Measurements from ENCODE around the gene EPHA3.

EPHA3 gene

GRCh38 chr3:89364314-89364713 is 256.9 kb downstream of the EPHA3 start:
- no peaks in the 10 kb centered on the region for H3K36me3 ChIP-seq (ENCODE audit: insufficient read depth, low read length)
- H3K4me1 ChIP-seq (ENCODE audit: insufficient read depth, low read length): no peaks in the 10 kb centered on the region
- no peak overlapping the region for H3K4me3 ChIP-seq (ENCODE audit: low read depth in 1 of 2, low read length in 2 of 2)
- no peaks in the 10 kb centered on the region for H3K9me3 ChIP-seq (ENCODE audit: low read length)
- H3K27me3 ChIP-seq (ENCODE audit: control insufficient read depth in 1 of 2, insufficient read depth in 2 of 2, low read length in 2 of 2): no peaks in the 10 kb centered on the region
- no peak overlapping the region for H3K9ac ChIP-seq (ENCODE audit: low read length)
- H3K27ac ChIP-seq (ENCODE audit: low read depth, low read length): no peak overlapping the region

- no peak overlapping the region for H3K9ac ChIP-seq (ENCODE audit: low read length)
Measured at GRCh38 chr3:89367166-89367565, 259.7 kb downstream of the EPHA3 start.

GRCh38 chr3:89368846-89369245 is 261.4 kb downstream of the EPHA3 start:
- H3K9ac ChIP-seq (ENCODE audit: low read length): no peak overlapping the region

More at GRCh38 chr3:89367166-89367565, 259.7 kb downstream of the EPHA3 start:
- no peak overlapping the region for H3K4me3 ChIP-seq (ENCODE audit: low read depth in 1 of 2, low read length in 2 of 2)
- H3K4me1 ChIP-seq (ENCODE audit: insufficient read depth, low read length): no peaks in the 10 kb centered on the region
- H3K9me3 ChIP-seq (ENCODE audit: low read length): no peaks in the 10 kb centered on the region
- no peak overlapping the region for H3K27ac ChIP-seq (ENCODE audit: low read depth, low read length)
- no peaks in the 10 kb centered on the region for H3K27me3 ChIP-seq (ENCODE audit: control insufficient read depth in 1 of 2, insufficient read depth in 2 of 2, low read length in 2 of 2)
- H3K36me3 ChIP-seq (ENCODE audit: insufficient read depth, low read length): no peaks in the 10 kb centered on the region

DNA sequence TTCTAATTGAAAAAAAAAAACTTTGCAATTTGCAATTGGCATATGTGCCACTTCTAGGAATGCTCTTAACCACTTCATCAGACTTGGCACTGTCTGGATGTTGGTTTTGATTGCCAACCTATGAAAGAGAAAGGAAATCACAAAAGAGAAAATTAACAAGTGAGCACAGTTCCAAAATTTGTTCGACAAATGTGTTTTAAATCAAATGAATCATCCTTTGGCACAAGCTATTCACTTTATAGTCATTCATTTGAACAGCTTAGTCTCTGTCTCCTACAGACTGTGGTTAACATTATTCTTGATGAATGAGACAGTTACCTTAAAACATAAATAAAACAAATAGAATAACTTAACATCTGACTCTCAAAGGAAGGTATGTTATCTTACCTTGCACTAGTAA is 265.0 kb downstream of the EPHA3 start:
- H3K4me1 ChIP-seq (ENCODE audit: insufficient read depth, low read length): no peaks in the 10 kb centered on the region
- H3K9me3 ChIP-seq (ENCODE audit: low read length): no peaks in the 10 kb centered on the region
- H3K4me3 ChIP-seq (ENCODE audit: low read depth in 1 of 2, low read length in 2 of 2): no peak overlapping the region
- H3K9ac ChIP-seq (ENCODE audit: low read length): no peak overlapping the region
- H3K27me3 ChIP-seq (ENCODE audit: control insufficient read depth in 1 of 2, insufficient read depth in 2 of 2, low read length in 2 of 2): no peaks in the 10 kb centered on the region
- H3K27ac ChIP-seq (ENCODE audit: low read depth, low read length): no peak overlapping the region
- no peaks in the 10 kb centered on the region for H3K36me3 ChIP-seq (ENCODE audit: insufficient read depth, low read length)

More at GRCh38 chr3:89368846-89369245, 261.4 kb downstream of the EPHA3 start:
- Histone ChIP-seq H3K4me3 (ENCODE audit: low read depth in 1 of 2, low read length in 2 of 2) (no peak overlapping the region), H3K4me1 (ENCODE audit: insufficient read depth, low read length) (no peaks in the 10 kb centered on the region), H3K9me3 (ENCODE audit: low read length) (no peaks in the 10 kb centered on the region), H3K27ac (ENCODE audit: low read depth, low read length) (no peak overlapping the region), H3K27me3 (ENCODE audit: control insufficient read depth in 1 of 2, insufficient read depth in 2 of 2, low read length in 2 of 2) (no peaks in the 10 kb centered on the region), H3K36me3 (ENCODE audit: insufficient read depth, low read length) (no peaks in the 10 kb centered on the region)

- Histone ChIP-seq H3K4me3 (ENCODE audit: low read depth in 1 of 2, low read length in 2 of 2) (no peak overlapping the region), H3K4me1 (ENCODE audit: insufficient read depth, low read length) (no peaks in the 10 kb centered on the region), H3K9me3 (ENCODE audit: low read length) (no peaks in the 10 kb centered on the region), H3K27ac (ENCODE audit: low read depth, low read length) (no peak overlapping the region), H3K27me3 (ENCODE audit: control insufficient read depth in 1 of 2, insufficient read depth in 2 of 2, low read length in 2 of 2) (no peaks in the 10 kb centered on the region), H3K9ac (ENCODE audit: low read length) (no peak overlapping the region), H3K36me3 (ENCODE audit: insufficient read depth, low read length) (no peaks in the 10 kb centered on the region)
Measured at GRCh38 chr3:89373434-89373833, 266.0 kb downstream of the EPHA3 start.

DNA sequence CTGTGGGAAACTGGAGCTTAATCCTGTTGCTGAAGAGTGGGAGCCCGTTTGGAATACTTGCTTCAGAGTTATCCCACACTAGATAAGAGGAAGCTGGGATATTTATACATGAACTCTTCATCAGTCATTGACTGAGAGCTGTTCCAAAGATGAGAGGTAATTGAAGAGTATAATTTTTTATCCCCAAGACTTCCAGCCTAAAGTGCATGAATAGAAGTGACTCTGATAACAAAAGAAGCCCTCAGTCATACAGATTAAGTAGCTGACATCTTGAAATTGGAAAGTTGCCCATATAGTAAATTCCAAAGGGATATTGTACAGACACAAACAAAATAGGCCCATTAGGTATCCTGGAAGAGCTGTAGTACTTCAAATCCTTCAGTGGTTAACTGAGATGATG is 268.0 kb downstream of the EPHA3 start:
- Histone ChIP-seq H3K36me3 (ENCODE audit: insufficient read depth, low read length) (no peaks in the 10 kb centered on the region), H3K4me3 (ENCODE audit: low read depth in 1 of 2, low read length in 2 of 2) (no peak overlapping the region), H3K9ac (ENCODE audit: low read length) (no peak overlapping the region), H3K27me3 (ENCODE audit: control insufficient read depth in 1 of 2, insufficient read depth in 2 of 2, low read length in 2 of 2) (no peaks in the 10 kb centered on the region), H3K9me3 (ENCODE audit: low read length) (no peaks in the 10 kb centered on the region), H3K27ac (ENCODE audit: low read depth, low read length) (no peak overlapping the region), H3K4me1 (ENCODE audit: insufficient read depth, low read length) (no peaks in the 10 kb centered on the region)

DNA sequence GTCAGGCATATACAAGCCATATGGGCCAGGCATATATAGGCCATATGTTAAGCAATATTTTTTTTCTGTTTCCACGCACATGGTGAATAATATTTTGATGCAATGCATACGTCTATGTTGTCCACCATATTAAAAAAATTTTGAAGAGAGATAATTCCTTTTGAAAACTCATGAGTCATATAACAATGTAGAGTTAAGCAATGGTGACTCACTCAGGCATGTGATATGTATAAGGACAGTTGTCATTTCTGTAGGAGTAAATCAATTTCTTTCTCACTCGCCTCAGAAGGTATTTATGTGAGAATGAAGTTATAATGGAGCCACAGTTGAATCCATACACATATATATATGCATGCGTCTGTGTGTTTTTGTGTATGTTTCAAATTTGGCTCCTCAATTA is 272.6 kb downstream of the EPHA3 start:
- Histone ChIP-seq H3K9ac (ENCODE audit: low read length) (no peak overlapping the region), H3K36me3 (ENCODE audit: insufficient read depth, low read length) (no peaks in the 10 kb centered on the region), H3K4me1 (ENCODE audit: insufficient read depth, low read length) (no peaks in the 10 kb centered on the region), H3K27me3 (ENCODE audit: control insufficient read depth in 1 of 2, insufficient read depth in 2 of 2, low read length in 2 of 2) (no peaks in the 10 kb centered on the region), H3K27ac (ENCODE audit: low read depth, low read length) (no peak overlapping the region), H3K4me3 (ENCODE audit: low read depth in 1 of 2, low read length in 2 of 2) (no peak overlapping the region), H3K9me3 (ENCODE audit: low read length) (no peaks in the 10 kb centered on the region)

GRCh38 chr3:89392991-89393390 is 285.6 kb downstream of the EPHA3 start:
- Histone ChIP-seq H3K9me3 (ENCODE audit: low read length) (no peaks in the 10 kb centered on the region), H3K4me1 (ENCODE audit: insufficient read depth, low read length) (no peaks in the 10 kb centered on the region), H3K4me3 (ENCODE audit: low read depth in 1 of 2, low read length in 2 of 2) (no peak overlapping the region), H3K9ac (ENCODE audit: low read length) (no peak overlapping the region), H3K27me3 (ENCODE audit: control insufficient read depth in 1 of 2, insufficient read depth in 2 of 2, low read length in 2 of 2) (no peaks in the 10 kb centered on the region), H3K27ac (ENCODE audit: low read depth, low read length) (no peak overlapping the region), H3K36me3 (ENCODE audit: insufficient read depth, low read length) (no peaks in the 10 kb centered on the region)

- no peaks in the 10 kb centered on the region for H3K4me1 ChIP-seq (ENCODE audit: insufficient read depth, low read length)
- no peaks in the 10 kb centered on the region for H3K27me3 ChIP-seq (ENCODE audit: control insufficient read depth in 1 of 2, insufficient read depth in 2 of 2, low read length in 2 of 2)
- no peak overlapping the region for H3K27ac ChIP-seq (ENCODE audit: low read depth, low read length)
- no peaks in the 10 kb centered on the region for H3K9me3 ChIP-seq (ENCODE audit: low read length)
- no peaks in the 10 kb centered on the region for H3K36me3 ChIP-seq (ENCODE audit: insufficient read depth, low read length)
- H3K4me3 ChIP-seq (ENCODE audit: low read depth in 1 of 2, low read length in 2 of 2): no peak overlapping the region
- H3K9ac ChIP-seq (ENCODE audit: low read length): no peak overlapping the region
Measured at GRCh38 chr3:89395456-89395855, 288.0 kb downstream of the EPHA3 start.

- H3K9ac ChIP-seq (ENCODE audit: low read length): no peak overlapping the region
- H3K27ac ChIP-seq (ENCODE audit: low read depth, low read length): no peak overlapping the region
- no peaks in the 10 kb centered on the region for H3K4me1 ChIP-seq (ENCODE audit: insufficient read depth, low read length)
- H3K27me3 ChIP-seq (ENCODE audit: control insufficient read depth in 1 of 2, insufficient read depth in 2 of 2, low read length in 2 of 2): no peaks in the 10 kb centered on the region
- H3K9me3 ChIP-seq (ENCODE audit: low read length): no peaks in the 10 kb centered on the region
- no peaks in the 10 kb centered on the region for H3K36me3 ChIP-seq (ENCODE audit: insufficient read depth, low read length)
- no peak overlapping the region for H3K4me3 ChIP-seq (ENCODE audit: low read depth in 1 of 2, low read length in 2 of 2)
Measured at GRCh38 chr3:89395996-89396395, 288.6 kb downstream of the EPHA3 start.

GRCh38 chr3:89402051-89402450 is 294.6 kb downstream of the EPHA3 start:
- H3K27me3 ChIP-seq (ENCODE audit: control insufficient read depth in 1 of 2, insufficient read depth in 2 of 2, low read length in 2 of 2): no peaks in the 10 kb centered on the region
- H3K9ac ChIP-seq (ENCODE audit: low read length): no peak overlapping the region
- H3K27ac ChIP-seq (ENCODE audit: low read depth, low read length): no peak overlapping the region
- no peak overlapping the region for H3K4me3 ChIP-seq (ENCODE audit: low read depth in 1 of 2, low read length in 2 of 2)
- H3K36me3 ChIP-seq (ENCODE audit: insufficient read depth, low read length): no peaks in the 10 kb centered on the region
- no peaks in the 10 kb centered on the region for H3K4me1 ChIP-seq (ENCODE audit: insufficient read depth, low read length)
- H3K9me3 ChIP-seq (ENCODE audit: low read length): no peaks in the 10 kb centered on the region

- Histone ChIP-seq H3K4me3 (ENCODE audit: low read depth in 1 of 2, low read length in 2 of 2) (no peak overlapping the region), H3K36me3 (ENCODE audit: insufficient read depth, low read length) (no peaks in the 10 kb centered on the region), H3K27me3 (ENCODE audit: control insufficient read depth in 1 of 2, insufficient read depth in 2 of 2, low read length in 2 of 2) (no peaks in the 10 kb centered on the region), H3K27ac (ENCODE audit: low read depth, low read length) (no peak overlapping the region), H3K9me3 (ENCODE audit: low read length) (no peaks in the 10 kb centered on the region), H3K4me1 (ENCODE audit: insufficient read depth, low read length) (peaks cover 4% of the 10 kb centered on the region), H3K9ac (ENCODE audit: low read length) (no peak overlapping the region)
Measured at GRCh38 chr3:89405176-89405575, 297.8 kb downstream of the EPHA3 start.

All from muscle layer of colon (tissue), 2 donors.